ENCODE data around the gene ICA1. TPM values are rescaled to one million over a fixed set of nuclear protein-coding genes. Genes with fewer than 3 reads are reported as not detected.

ICA1 gene
- polyA plus RNA-seq, 1 donor (not counting 4 experiments of a cell fraction or from before 2014, with no cell fraction given): 1.9 TPM

DNA sequence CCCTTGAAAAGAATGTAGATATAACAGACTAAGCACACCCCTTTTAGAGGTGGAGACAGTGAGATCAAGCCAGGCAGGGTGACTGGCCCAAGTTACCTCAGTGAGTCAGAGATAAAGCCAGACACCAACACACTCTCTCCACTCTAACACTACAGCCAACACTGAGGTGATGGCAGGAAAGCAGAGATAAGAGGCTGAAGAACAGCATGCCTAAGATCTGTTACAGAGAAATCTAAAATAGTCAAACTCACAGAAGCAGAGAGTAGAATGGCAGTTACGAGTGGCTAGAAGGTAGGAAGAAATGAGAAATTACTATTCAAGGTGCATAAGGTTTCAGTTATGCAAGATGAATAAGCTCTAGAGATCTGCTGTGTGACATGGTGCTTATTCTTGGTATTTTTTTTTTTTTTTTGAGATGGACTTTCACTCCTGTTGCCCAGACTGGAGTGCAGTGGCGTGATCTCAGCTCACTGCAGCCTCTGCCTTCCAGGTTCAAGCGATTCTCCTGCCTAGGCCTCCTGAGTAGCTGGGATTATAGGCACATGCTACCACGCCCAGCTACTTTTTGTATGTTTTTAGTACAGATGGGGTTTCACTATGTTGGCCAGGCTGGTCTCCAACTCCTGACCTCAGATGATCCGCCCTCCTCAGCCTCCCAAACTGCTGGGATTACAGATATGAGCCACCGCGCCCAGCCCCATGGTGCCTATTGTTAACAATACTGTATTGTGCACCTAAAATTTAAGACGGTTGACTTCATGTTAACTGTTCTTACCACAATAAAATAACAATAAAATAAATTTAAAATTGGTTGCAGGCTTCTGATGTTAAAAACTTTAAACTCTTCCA is 28.7 kb downstream of the ICA1 start:
- Histone ChIP-seq H3K4me3 (ENCODE audit: control insufficient read depth in 2 of 3, extremely low read depth in 1 of 3, insufficient read depth in 2 of 3, low read depth in 1 of 3, low read length in 3 of 3) (no peak overlapping the region), H3K4me1 (ENCODE audit: control insufficient read depth, extremely low read depth, insufficient read depth, low read length) (no peaks in the 10 kb centered on the region), H3K9me3 (ENCODE audit: control insufficient read depth, low read depth, low read length) (no peaks in the 10 kb centered on the region), H3K27me3 (ENCODE audit: control insufficient read depth, extremely low read depth, insufficient read depth, low read length) (no peaks in the 10 kb centered on the region), H3K9ac (ENCODE audit: control insufficient read depth, extremely low read depth, insufficient read depth, low read length) (no peak overlapping the region), H2AFZ (ENCODE audit: control insufficient read depth, low read length) (no peak overlapping the region), H3K9me1 (ENCODE audit: control insufficient read depth, extremely low read depth, insufficient read depth, low read length) (no peaks in the 10 kb centered on the region), H3K27ac (ENCODE audit: control insufficient read depth, insufficient read depth, low read length) (no peak overlapping the region), H3K79me2 (ENCODE audit: control insufficient read depth, insufficient read depth, low read length) (no peaks in the 10 kb centered on the region), H4K20me1 (ENCODE audit: control insufficient read depth, extremely low read depth, insufficient read depth, low read length) (no peaks in the 10 kb centered on the region), H3K36me3 (ENCODE audit: control insufficient read depth in 2 of 2, extremely low read depth in 1 of 2, insufficient read depth in 2 of 2, low read length in 2 of 2) (no peaks in the 10 kb centered on the region), H3K4me2 (ENCODE audit: control insufficient read depth, extremely low read depth, insufficient read depth, low read depth, low read length) (no peak overlapping the region)
- dilution Hi-C loops (cut with MboI; ENCODE audit: extremely low pct_ligation_motif_present, low sequenced_read_pairs): no loop called here
- no peak for TF ChIP-seq EZH2 (IDR thresholded peaks at IDR 0.05; ENCODE audit: low read length)
- no peak for TF ChIP-seq CTCF (optimal IDR thresholded peaks at IDR 0.05 in 1 of 3, IDR thresholded peaks at IDR 0.05 in 1 of 3, conservative IDR thresholded peaks at IDR 0.05 in 1 of 3; ENCODE audit: extremely low read depth in 1 of 3, insufficient read depth in 2 of 3, low read length in 3 of 3)
- FAIRE-seq: no peak
- no peak for DNase-seq (ENCODE audit: low read depth, low spot score)

DNA sequence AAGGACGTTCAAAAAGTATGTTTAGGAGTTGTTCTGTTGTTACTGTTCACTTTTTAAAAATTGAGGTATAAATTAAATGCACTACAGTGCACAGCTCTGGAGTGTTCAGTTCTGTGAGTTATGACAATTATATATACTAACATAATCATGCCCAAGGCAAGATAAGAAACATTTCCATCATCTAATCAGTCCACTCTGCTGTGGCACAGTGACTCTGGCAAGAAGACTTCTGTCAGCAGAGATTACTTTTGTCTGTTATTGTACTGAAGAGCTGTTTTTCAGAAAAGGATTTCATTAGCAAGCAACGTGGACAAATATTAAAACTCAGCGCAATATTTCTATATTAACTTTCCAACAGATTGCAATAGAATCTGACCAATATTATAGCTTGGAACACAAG is 32.0 kb downstream of the ICA1 start:
- dilution Hi-C loops (cut with MboI; ENCODE audit: extremely low pct_ligation_motif_present, low sequenced_read_pairs): no loop called here
- FAIRE-seq: no peak
- TF ChIP-seq EZH2 (IDR thresholded peaks at IDR 0.05; ENCODE audit: low read length) (no peak), CTCF (optimal IDR thresholded peaks at IDR 0.05 in 1 of 3, IDR thresholded peaks at IDR 0.05 in 1 of 3, conservative IDR thresholded peaks at IDR 0.05 in 1 of 3; ENCODE audit: extremely low read depth in 1 of 3, insufficient read depth in 2 of 3, low read length in 3 of 3) (no peak)

More for the DNA sequence above, 32.0 kb downstream of the ICA1 start:
- H2AFZ ChIP-seq (ENCODE audit: control insufficient read depth, low read length): no peak overlapping the region
- no peak overlapping the region for H3K27ac ChIP-seq (ENCODE audit: control insufficient read depth, insufficient read depth, low read length)
- no peaks in the 10 kb centered on the region for H3K4me1 ChIP-seq (ENCODE audit: control insufficient read depth, extremely low read depth, insufficient read depth, low read length)
- no peak for DNase-seq (ENCODE audit: low read depth, low spot score)
- H3K9me1 ChIP-seq (ENCODE audit: control insufficient read depth, extremely low read depth, insufficient read depth, low read length): no peaks in the 10 kb centered on the region
- H3K9ac ChIP-seq (ENCODE audit: control insufficient read depth, extremely low read depth, insufficient read depth, low read length): no peak overlapping the region
- no peak overlapping the region for H3K4me2 ChIP-seq (ENCODE audit: control insufficient read depth, extremely low read depth, insufficient read depth, low read depth, low read length)
- H3K27me3 ChIP-seq (ENCODE audit: control insufficient read depth, extremely low read depth, insufficient read depth, low read length): no peaks in the 10 kb centered on the region
- no peaks in the 10 kb centered on the region for H3K79me2 ChIP-seq (ENCODE audit: control insufficient read depth, insufficient read depth, low read length)
- H3K9me3 ChIP-seq (ENCODE audit: control insufficient read depth, low read depth, low read length): no peaks in the 10 kb centered on the region
- no peak overlapping the region for H3K4me3 ChIP-seq (ENCODE audit: control insufficient read depth in 2 of 3, extremely low read depth in 1 of 3, insufficient read depth in 2 of 3, low read depth in 1 of 3, low read length in 3 of 3)
- H3K36me3 ChIP-seq (ENCODE audit: control insufficient read depth in 2 of 2, extremely low read depth in 1 of 2, insufficient read depth in 2 of 2, low read length in 2 of 2): no peaks in the 10 kb centered on the region
- no peaks in the 10 kb centered on the region for H4K20me1 ChIP-seq (ENCODE audit: control insufficient read depth, extremely low read depth, insufficient read depth, low read length)

Data from keratinocyte (primary cell).